Measurements from ENCODE around the gene PPP1R1C.

PPP1R1C gene

GRCh38 chr2:182050333-182051135 lies 64.9 kb downstream of the PPP1R1C start:
- TF ChIP-seq ZNF274 (IDR thresholded peaks at IDR 0.05; ENCODE audit: low read depth, low read length) = no peak
- H3K4me3 ChIP-seq (ENCODE audit: low read length) = no peak overlapping the region

- H3K4me3 ChIP-seq (ENCODE audit: low read length) = no peak overlapping the region
- no peak for TF ChIP-seq ZNF274 (IDR thresholded peaks at IDR 0.05; ENCODE audit: low read depth, low read length)
Observed at GRCh38 chr2:182055993-182056392, 70.3 kb downstream of the PPP1R1C start.

- no peak overlapping the region for H3K4me3 ChIP-seq (ENCODE audit: low read length)
- TF ChIP-seq ZNF274 (IDR thresholded peaks at IDR 0.05; ENCODE audit: low read depth, low read length) = no peak
Observed at GRCh38 chr2:182057002-182057401, 71.3 kb downstream of the PPP1R1C start.

GRCh38 chr2:182058056-182058455 lies 72.4 kb downstream of the PPP1R1C start:
- no peak overlapping the region for H3K4me3 ChIP-seq (ENCODE audit: low read length)
- TF ChIP-seq ZNF274 (IDR thresholded peaks at IDR 0.05; ENCODE audit: low read depth, low read length) = no peak

- TF ChIP-seq ZNF274 (IDR thresholded peaks at IDR 0.05; ENCODE audit: low read depth, low read length) = no peak
Observed at GRCh38 chr2:182061739-182062138, 76.1 kb downstream of the PPP1R1C start.

GRCh38 chr2:182062329-182062972 lies 76.8 kb downstream of the PPP1R1C start:
- no peak for TF ChIP-seq ZNF274 (IDR thresholded peaks at IDR 0.05; ENCODE audit: low read depth, low read length)
- H3K4me3 ChIP-seq (ENCODE audit: low read length) = no peak overlapping the region

More at GRCh38 chr2:182061739-182062138, 76.1 kb downstream of the PPP1R1C start:
- H3K4me3 ChIP-seq (ENCODE audit: low read length) = no peak overlapping the region

GRCh38 chr2:182064019-182064778 lies 78.5 kb downstream of the PPP1R1C start:
- TF ChIP-seq ZNF274 (IDR thresholded peaks at IDR 0.05; ENCODE audit: low read depth, low read length) = no peak
- H3K4me3 ChIP-seq (ENCODE audit: low read length) = no peak overlapping the region

GRCh38 chr2:182066400-182067087 lies 80.9 kb downstream of the PPP1R1C start:
- no peak overlapping the region for H3K4me3 ChIP-seq (ENCODE audit: low read length)
- TF ChIP-seq ZNF274 (IDR thresholded peaks at IDR 0.05; ENCODE audit: low read depth, low read length) = no peak

GRCh38 chr2:182067393-182067792 lies 81.7 kb downstream of the PPP1R1C start:
- TF ChIP-seq ZNF274 (IDR thresholded peaks at IDR 0.05; ENCODE audit: low read depth, low read length) = no peak
- H3K4me3 ChIP-seq (ENCODE audit: low read length) = no peak overlapping the region

- no peak for TF ChIP-seq ZNF274 (IDR thresholded peaks at IDR 0.05; ENCODE audit: low read depth, low read length)
- H3K4me3 ChIP-seq (ENCODE audit: low read length) = no peak overlapping the region
Observed at GRCh38 chr2:182068811-182069210, 83.2 kb downstream of the PPP1R1C start.

GRCh38 chr2:182069416-182069815 lies 83.8 kb downstream of the PPP1R1C start:
- no peak overlapping the region for H3K4me3 ChIP-seq (ENCODE audit: low read length)
- no peak for TF ChIP-seq ZNF274 (IDR thresholded peaks at IDR 0.05; ENCODE audit: low read depth, low read length)

GRCh38 chr2:182069908-182070307 lies 84.3 kb downstream of the PPP1R1C start:
- H3K4me3 ChIP-seq (ENCODE audit: low read length) = no peak overlapping the region
- no peak for TF ChIP-seq ZNF274 (IDR thresholded peaks at IDR 0.05; ENCODE audit: low read depth, low read length)

GRCh38 chr2:182070736-182071135 lies 85.1 kb downstream of the PPP1R1C start:
- H3K4me3 ChIP-seq (ENCODE audit: low read length) = no peak overlapping the region
- TF ChIP-seq ZNF274 (IDR thresholded peaks at IDR 0.05; ENCODE audit: low read depth, low read length) = no peak

GRCh38 chr2:182072861-182073260 lies 87.2 kb downstream of the PPP1R1C start:
- no peak overlapping the region for H3K4me3 ChIP-seq (ENCODE audit: low read length)
- no peak for TF ChIP-seq ZNF274 (IDR thresholded peaks at IDR 0.05; ENCODE audit: low read depth, low read length)

All from GM08714 (cell line).